Loucy (cell line): ENCODE measurements around the gene TCTN3.
"Not testable (repeated sequence)": the region's sequence is repeated elsewhere in the genome, so short reads cannot be mapped to it uniquely, and the experiment has no call there.

Experiments
- EZH2phosphoT487 ChIP-seq: fragments of 200-600 bp; IDR thresholded peaks from 2 replicates; pipeline ENCODE4 v1.6.1; 2018; ENCODE audit warnings: antibody characterized with exemption, mild to moderate bottlenecking, moderate library complexity, borderline replicate concordance
- TF ChIP-seq, protein P1 (sequence below): fragments of 200-600 bp; sonication (generic); conservative IDR thresholded peaks from 2 replicates; pipeline ENCODE4 v1.5.1; 2014; ENCODE audit warnings: mild to moderate bottlenecking, antibody characterized with exemption, low read length

DNA sequence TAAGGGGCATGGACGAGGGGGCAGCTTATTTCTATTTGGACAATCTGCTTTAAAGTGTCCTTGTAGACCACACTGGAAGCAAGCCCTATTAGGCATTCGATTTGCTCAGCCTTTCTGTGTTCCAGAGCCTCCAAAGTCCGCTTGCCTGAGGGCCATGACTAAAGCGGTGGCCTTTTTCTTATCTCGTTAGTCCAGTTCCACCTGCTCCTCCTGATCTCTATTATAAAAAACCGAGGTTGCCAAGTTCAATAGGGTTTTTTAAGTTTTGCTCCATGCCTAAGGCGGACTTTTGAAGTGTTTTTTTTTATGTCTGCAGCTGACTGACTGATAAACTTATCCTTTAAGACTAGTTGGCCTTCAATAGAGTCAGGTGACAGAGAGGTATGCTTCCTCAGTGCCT is 27.0 kb upstream of the TCTN3 start:
- TF ChIP-seq, protein P1, sequence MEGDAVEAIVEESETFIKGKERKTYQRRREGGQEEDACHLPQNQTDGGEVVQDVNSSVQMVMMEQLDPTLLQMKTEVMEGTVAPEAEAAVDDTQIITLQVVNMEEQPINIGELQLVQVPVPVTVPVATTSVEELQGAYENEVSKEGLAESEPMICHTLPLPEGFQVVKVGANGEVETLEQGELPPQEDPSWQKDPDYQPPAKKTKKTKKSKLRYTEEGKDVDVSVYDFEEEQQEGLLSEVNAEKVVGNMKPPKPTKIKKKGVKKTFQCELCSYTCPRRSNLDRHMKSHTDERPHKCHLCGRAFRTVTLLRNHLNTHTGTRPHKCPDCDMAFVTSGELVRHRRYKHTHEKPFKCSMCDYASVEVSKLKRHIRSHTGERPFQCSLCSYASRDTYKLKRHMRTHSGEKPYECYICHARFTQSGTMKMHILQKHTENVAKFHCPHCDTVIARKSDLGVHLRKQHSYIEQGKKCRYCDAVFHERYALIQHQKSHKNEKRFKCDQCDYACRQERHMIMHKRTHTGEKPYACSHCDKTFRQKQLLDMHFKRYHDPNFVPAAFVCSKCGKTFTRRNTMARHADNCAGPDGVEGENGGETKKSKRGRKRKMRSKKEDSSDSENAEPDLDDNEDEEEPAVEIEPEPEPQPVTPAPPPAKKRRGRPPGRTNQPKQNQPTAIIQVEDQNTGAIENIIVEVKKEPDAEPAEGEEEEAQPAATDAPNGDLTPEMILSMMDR: not testable (repeated sequence)
- not testable (repeated sequence) for TF ChIP-seq EZH2phosphoT487
